IMR-90 (cell line): ENCODE measurements around the gene CC2D2A. TPM values are rescaled to one million over a fixed set of nuclear protein-coding genes. Genes with fewer than 3 reads are reported as not detected.

Experiments used
- ATAC-seq: fragments of 200-7000 bp; cut with Tn5 transposase; 2 replicates; pipeline ENCODE4 v1.9.1; 2020; ENCODE audit warnings: low read depth, mild to moderate bottlenecking, moderate library complexity
- BruUV-seq: library from RNA; stranded (reverse); fragments of 400-500 nt; replicated peaks from 2 replicates; lab custom pipeline; 2021; lab: Mats Ljungman, UMichigan
- CTCF ChIA-PET: fragments of 300-600 bp; formaldehyde crosslinking; extraction: SDS; loops from one replicate; lab custom pipeline; 2021; ENCODE audit warnings: antibody characterized with exemption; lab: Yijun Ruan, JAX
- POLR2A ChIA-PET: fragments of 300-600 bp; sonication (Branson Sonifier 250); formaldehyde crosslinking; loops from one replicate; lab custom pipeline; 2022; ENCODE audit warnings: antibody characterized with exemption; ENCODE audit not compliant: unreplicated experiment; lab: Charles Lee
- DNase-seq: peaks from one replicate; pipeline ENCODE4 v3.0.0; 2013
- H2AFZ ChIP-seq: replicated peaks from 2 replicates; pipeline ENCODE3; 2013; ENCODE audit warnings: low read length, mild to moderate bottlenecking; ENCODE audit not compliant: poor library complexity
- H2AK5ac ChIP-seq: 2 replicates; pipeline ENCODE4 v1.6.1; 2013; ENCODE audit warnings: low read depth, low read length, inconsistent platforms
- H2AK9ac ChIP-seq: replicated peaks from 2 replicates; pipeline ENCODE3; 2013; ENCODE audit warnings: mild to moderate bottlenecking, low read depth, low read length, moderate library complexity; ENCODE audit not compliant: poor library complexity
- H2BK120ac ChIP-seq: 2 replicates; pipeline ENCODE4 v1.6.1; 2013; ENCODE audit warnings: low read depth, low read length, inconsistent platforms
- H2BK15ac ChIP-seq: 3 replicates; pipeline ENCODE4 v1.6.1; 2013; ENCODE audit warnings: low read depth, low read length, inconsistent platforms
- H2BK20ac ChIP-seq: 2 replicates; pipeline ENCODE4 v1.6.1; 2013; ENCODE audit warnings: low read depth, mild to moderate bottlenecking, inconsistent platforms, low read length, moderate library complexity
- H2BK5ac ChIP-seq: 2 replicates; pipeline ENCODE4 v1.6.1; 2013; ENCODE audit warnings: mild to moderate bottlenecking, low read depth, low read length, inconsistent platforms; ENCODE audit not compliant: poor library complexity, severe bottlenecking
- H3K14ac ChIP-seq: replicated peaks from 2 replicates; pipeline ENCODE4 v1.6.1; 2013; ENCODE audit warnings: low read depth, low read length, inconsistent platforms
- H3K18ac ChIP-seq: 2 replicates; pipeline ENCODE4 v1.6.1; 2013; ENCODE audit warnings: low read depth, low read length, control low read depth
- H3K23ac ChIP-seq: 2 replicates; pipeline ENCODE4 v1.6.1; 2013; ENCODE audit warnings: low read depth, low read length, inconsistent platforms
- H3K27ac ChIP-seq: 2 replicates; pipeline ENCODE4 v1.5.1; 2013; ENCODE audit warnings: mild to moderate bottlenecking, control low read depth, low read length; ENCODE audit not compliant: insufficient read depth
- H3K27me3 ChIP-seq: 2 replicates; pipeline ENCODE4 v1.6.1; 2013; ENCODE audit warnings: low read length; ENCODE audit not compliant: control insufficient read depth, insufficient read depth
- H3K36me3 ChIP-seq: 2 replicates; pipeline ENCODE4 v1.6.1; 2013; ENCODE audit warnings: low read length, mixed read lengths; ENCODE audit not compliant: control insufficient read depth, insufficient read depth
- H3K4ac ChIP-seq: 2 replicates; pipeline ENCODE4 v1.6.1; 2013; ENCODE audit warnings: low read depth, low read length, inconsistent platforms
- H3K4me1 ChIP-seq: 2 replicates; pipeline ENCODE4 v1.6.1; 2013; ENCODE audit warnings: low read length, mixed read lengths; ENCODE audit not compliant: control insufficient read depth, insufficient read depth
- H3K4me2 ChIP-seq: 2 replicates; pipeline ENCODE4 v1.6.1; 2013; ENCODE audit warnings: low read depth, mild to moderate bottlenecking, control low read depth, low read length, moderate library complexity
- H3K4me3 ChIP-seq: 2 replicates; pipeline ENCODE4 v1.5.1; 2013; ENCODE audit warnings: low read depth, mild to moderate bottlenecking, control low read depth, low read length, moderate library complexity; ENCODE audit not compliant: insufficient read depth
- H3K56ac ChIP-seq: 2 replicates; pipeline ENCODE4 v1.6.1; 2013; ENCODE audit warnings: low read length, inconsistent platforms; ENCODE audit not compliant: insufficient read depth; ENCODE audit errors: extremely low read depth
- H3K79me1 ChIP-seq, 2 experiments: 2 replicates each; pipeline ENCODE4 v1.6.1; 2013; ENCODE audit warnings: low read length in 2 of 2, inconsistent platforms in 1 of 2, low read depth in 1 of 2
- H3K9ac ChIP-seq: 2 replicates; pipeline ENCODE4 v1.6.1; 2013; ENCODE audit warnings: low read depth, low read length, control low read depth
- H3K9me1 ChIP-seq: 2 replicates; pipeline ENCODE4 v1.6.1; 2013; ENCODE audit warnings: low read length, inconsistent platforms; ENCODE audit not compliant: insufficient read depth
- H3K9me3 ChIP-seq: 2 replicates; pipeline ENCODE4 v1.6.1; 2013; ENCODE audit warnings: low read length; ENCODE audit not compliant: control insufficient read depth, insufficient read depth
- H4K20me1 ChIP-seq: 2 replicates; pipeline ENCODE4 v1.6.1; 2013; ENCODE audit warnings: low read length, inconsistent platforms; ENCODE audit not compliant: insufficient read depth
- H4K5ac ChIP-seq: 2 replicates; pipeline ENCODE4 v1.6.1; 2013; ENCODE audit warnings: mild to moderate bottlenecking, low read depth, low read length, control low read depth
- H4K8ac ChIP-seq, 2 experiments: 2 replicates each; pipeline ENCODE4 v1.6.1; 2013; ENCODE audit warnings: low read depth in 2 of 2, low read length in 2 of 2, control low read depth in 1 of 2, inconsistent platforms in 1 of 2
- H4K91ac ChIP-seq: 2 replicates; pipeline ENCODE4 v1.6.1; 2013; ENCODE audit warnings: low read depth, low read length, inconsistent platforms; ENCODE audit not compliant: insufficient read depth
- BHLHE40 ChIP-seq: fragments of 150-350 bp; IDR thresholded peaks from 2 replicates; pipeline ENCODE4 v1.6.1; 2016; ENCODE audit warnings: mild to moderate bottlenecking, low read depth, low read length
- CEBPB ChIP-seq: IDR thresholded peaks from 2 replicates; pipeline ENCODE4 v1.6.1; 2012; ENCODE audit warnings: low read depth, low read length, improper control_type of control experiment
- CHD1 ChIP-seq: IDR thresholded peaks from 2 replicates; pipeline ENCODE4 v1.6.1; 2012; ENCODE audit warnings: low read depth, low read length, improper control_type of control experiment
- ELK1 ChIP-seq: fragments of 150-350 bp; IDR thresholded peaks from 2 replicates; pipeline ENCODE4 v1.6.1; 2016; ENCODE audit warnings: low read depth, mild to moderate bottlenecking, low read length, moderate library complexity, borderline replicate concordance
- FOS ChIP-seq: fragments of 150-350 bp; IDR thresholded peaks from 2 replicates; pipeline ENCODE4 v1.6.1; 2016; ENCODE audit warnings: low read depth, low read length
- MAFK ChIP-seq: IDR thresholded peaks from 2 replicates; pipeline ENCODE4 v1.6.1; 2012; ENCODE audit warnings: low read depth, low read length, improper control_type of control experiment
- MAZ ChIP-seq: IDR thresholded peaks from 2 replicates; pipeline ENCODE4 v1.6.1; 2012; ENCODE audit warnings: low read depth, mild to moderate bottlenecking, low read length, improper control_type of control experiment, moderate library complexity, borderline replicate concordance
- MXI1 ChIP-seq: IDR thresholded peaks from 2 replicates; pipeline ENCODE4 v1.6.1; 2012; ENCODE audit warnings: low read depth, mild to moderate bottlenecking, low read length, moderate library complexity, borderline replicate concordance
- NFE2L2 ChIP-seq: fragments of 150-350 bp; IDR thresholded peaks from 2 replicates; pipeline ENCODE4 v1.6.1; 2016; ENCODE audit warnings: low read depth, mild to moderate bottlenecking, low read length
- POLR2A ChIP-seq: IDR thresholded peaks from 2 replicates; pipeline ENCODE4 v1.6.1; 2012; ENCODE audit warnings: mild to moderate bottlenecking, low read depth, low read length
- RAD21 ChIP-seq: IDR thresholded peaks from 2 replicates; pipeline ENCODE4 v1.6.1; 2012; ENCODE audit warnings: low read length, improper control_type of control experiment
- RCOR1 ChIP-seq: IDR thresholded peaks from 2 replicates; pipeline ENCODE4 v1.6.1; 2012; ENCODE audit warnings: mild to moderate bottlenecking, low read length, improper control_type of control experiment; ENCODE audit not compliant: insufficient replicate concordance
- RFX5 ChIP-seq: IDR thresholded peaks from 2 replicates; pipeline ENCODE4 v1.8.0; 2012; ENCODE audit warnings: low read depth, mild to moderate bottlenecking, low read length, moderate library complexity
- SMC3 ChIP-seq: fragments of 150-350 bp; IDR thresholded peaks from 2 replicates; pipeline ENCODE4 v1.6.1; 2016; ENCODE audit warnings: low read depth, mild to moderate bottlenecking, antibody characterized with exemption, low read length, moderate library complexity
- USF2 ChIP-seq: fragments of 150-350 bp; IDR thresholded peaks from 2 replicates; pipeline ENCODE4 v1.6.1; 2017; ENCODE audit warnings: mild to moderate bottlenecking, antibody characterized with exemption, low read length, low read depth
- WGBS, 2 experiments: methylation state at CpG; one replicate each; pipeline versions ENCODE4 v1.1.5 to v1.1.7; 2013; ENCODE audit warnings: missing lambda C conversion rate in 2 of 2; ENCODE audit not compliant: insufficient read length in 1 of 2; ENCODE audit errors: extremely low coverage in 2 of 2; 5-methylcytosine and 5-hydroxymethylcytosine counted together
- dilution Hi-C: fragments of 300-500 bp; cut with HindIII; formaldehyde crosslinking; loops from one replicate; pipeline ENCODE4 v1.14.3; 2018; ENCODE audit warnings: low sequenced_read_pairs; ENCODE audit not compliant: unreplicated experiment
- in situ Hi-C: fragments of 300-500 bp; cut with MboI; formaldehyde crosslinking; loops from 3 replicates; pipeline ENCODE4 v1.14.3; 2019; ENCODE audit warnings: low sequenced_read_pairs, inconsistent platforms, mixed read lengths
- intact Hi-C: fragments of 100-400 bp; cut with micrococcal nuclease; formaldehyde crosslinking; loops from 2 replicates; pipeline ENCODE4 v1.10.0; 2022
- polyA plus RNA-seq, 3 experiments: library from polyadenylated mRNA; depleted of rRNA; stranded (reverse); fragments of >200 nt; gene quantifications; 2 replicates each; pipeline ENCODE4 v1.2.3, GENCODE V29; 2012; ENCODE audit warnings: low replicate concordance in 1 of 3
- total RNA-seq: library from RNA; depleted of rRNA; stranded (reverse); fragments of >200 nt; gene quantifications from 2 replicates; pipeline ENCODE4 v1.2.3, GENCODE V29; 2012
- TF ChIP-seq, protein P1 (sequence below): conservative IDR thresholded peaks from 2 replicates; pipeline ENCODE4 v1.5.1; 2012; ENCODE audit warnings: mild to moderate bottlenecking, low read depth, low read length, improper control_type of control experiment

The CC2D2A gene
- total and polyA plus RNA-seq, 2 of the 4 experiments (the other 2 are of a cell fraction), result 20.8 to 26.3 TPM

DNA sequence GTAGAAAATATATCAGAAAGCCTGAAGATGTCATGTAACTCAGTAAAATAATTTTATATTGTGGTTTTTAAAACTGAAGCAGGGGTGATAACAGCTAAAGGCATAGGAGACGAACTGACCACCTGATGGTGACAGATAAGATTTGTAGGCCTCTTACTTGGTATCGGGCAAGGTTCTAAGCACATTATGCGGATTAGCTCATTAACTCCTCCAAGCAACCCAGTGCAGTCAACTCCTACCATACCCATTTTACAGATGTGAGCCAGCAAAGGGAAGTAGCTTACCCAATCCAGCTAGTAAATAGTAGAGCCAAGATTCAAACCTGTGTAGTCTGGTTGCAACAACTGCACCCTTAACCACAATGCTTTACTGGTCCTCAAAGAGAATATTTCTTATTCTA is 62.1 kb downstream of the CC2D2A start:
- no peaks in the 10 kb centered on the region for H3K9me1 ChIP-seq
- POLR2A ChIA-PET, result no interaction called here
- ATAC-seq (no peak), DNase-seq (no peak)
- TF ChIP-seq USF2 (no peak), CEBPB (no peak), NFE2L2 (no peak), MXI1 (no peak), RAD21 (no peak), BHLHE40 (no peak), MAFK (no peak), MAZ (no peak), ELK1 (no peak), POLR2A (no peak), SMC3 (no peak), FOS (no peak), CHD1 (no peak), RCOR1 (no peak), RFX5 (no peak)
- TF ChIP-seq, protein P1, sequence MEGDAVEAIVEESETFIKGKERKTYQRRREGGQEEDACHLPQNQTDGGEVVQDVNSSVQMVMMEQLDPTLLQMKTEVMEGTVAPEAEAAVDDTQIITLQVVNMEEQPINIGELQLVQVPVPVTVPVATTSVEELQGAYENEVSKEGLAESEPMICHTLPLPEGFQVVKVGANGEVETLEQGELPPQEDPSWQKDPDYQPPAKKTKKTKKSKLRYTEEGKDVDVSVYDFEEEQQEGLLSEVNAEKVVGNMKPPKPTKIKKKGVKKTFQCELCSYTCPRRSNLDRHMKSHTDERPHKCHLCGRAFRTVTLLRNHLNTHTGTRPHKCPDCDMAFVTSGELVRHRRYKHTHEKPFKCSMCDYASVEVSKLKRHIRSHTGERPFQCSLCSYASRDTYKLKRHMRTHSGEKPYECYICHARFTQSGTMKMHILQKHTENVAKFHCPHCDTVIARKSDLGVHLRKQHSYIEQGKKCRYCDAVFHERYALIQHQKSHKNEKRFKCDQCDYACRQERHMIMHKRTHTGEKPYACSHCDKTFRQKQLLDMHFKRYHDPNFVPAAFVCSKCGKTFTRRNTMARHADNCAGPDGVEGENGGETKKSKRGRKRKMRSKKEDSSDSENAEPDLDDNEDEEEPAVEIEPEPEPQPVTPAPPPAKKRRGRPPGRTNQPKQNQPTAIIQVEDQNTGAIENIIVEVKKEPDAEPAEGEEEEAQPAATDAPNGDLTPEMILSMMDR, result no peak
- no peak overlapping the region for H4K8ac ChIP-seq
- no peak overlapping the region for H3K4me2 ChIP-seq
- CTCF ChIA-PET, result interaction anchor here (1.3 to 1.6 kb wide), 2 partner anchors 9 to 53 kb away, joined by 3 to 4 read pairs; no protein-coding TSS in a partner anchor
- H3K4ac ChIP-seq, result no peak overlapping the region
- no peak overlapping the region for H3K56ac ChIP-seq
- H3K23ac ChIP-seq, result no peak overlapping the region
- intact Hi-C loops, result no loop called here
- BruUV-seq, result no TSS peak
- no peak overlapping the region for H4K5ac ChIP-seq
- H4K20me1 ChIP-seq, result no peaks in the 10 kb centered on the region
- H3K9ac ChIP-seq, result no peak overlapping the region
- no peaks in the 10 kb centered on the region for H3K27me3 ChIP-seq
- WGBS, 2 experiments, result no CpG with 5 or more reads among the region's 3 CpGs
- no peaks in the 10 kb centered on the region for H3K79me1 ChIP-seq
- no peak overlapping the region for H2AFZ ChIP-seq
- H2BK15ac ChIP-seq, result no peak overlapping the region
- no peak overlapping the region for H3K18ac ChIP-seq
- H2BK20ac ChIP-seq, result no peak overlapping the region
- no peak overlapping the region for H4K91ac ChIP-seq
- H3K14ac ChIP-seq, result no peak overlapping the region
- in situ Hi-C loops, result no loop called here
- no peak overlapping the region for H2AK5ac ChIP-seq
- dilution Hi-C loops, result no loop called here
- H2BK120ac ChIP-seq, result no peak overlapping the region
- H2BK5ac ChIP-seq, result no peak overlapping the region
- no peaks in the 10 kb centered on the region for H3K9me3 ChIP-seq
- H3K4me3 ChIP-seq, result no peak overlapping the region
- H3K4me1 ChIP-seq, result no peaks in the 10 kb centered on the region
- H3K36me3 ChIP-seq, result peaks cover 9% of the 10 kb centered on the region
- no peak overlapping the region for H3K27ac ChIP-seq
- no peak overlapping the region for H2AK9ac ChIP-seq
